ENCODE measurements around the gene CACNA1A. TPM values are rescaled to one million over a fixed set of nuclear protein-coding genes. Genes with fewer than 3 reads are reported as not detected.
"Not testable (repeated sequence)": the region's sequence is repeated elsewhere in the genome, so short reads cannot be mapped to it uniquely, and the experiment has no call there.

The CACNA1A gene
- total RNA-seq, 1 experiment from 2014 or later, result not detected

GRCh38 chr19:13428352-13428751 is 77.9 kb downstream of the CACNA1A start:
- no peak overlapping the region for H3K4me3 ChIP-seq (ENCODE audit: low read length)
- H3K9me3 ChIP-seq (ENCODE audit: low read length), result no peaks in the 10 kb centered on the region
- H3K4me2 ChIP-seq (ENCODE audit: low read depth, low read length, poor library complexity, severe bottlenecking), result no peak overlapping the region
- H3K27me3 ChIP-seq (ENCODE audit: low read length), result no peaks in the 10 kb centered on the region
- H3K4me1 ChIP-seq (ENCODE audit: low read length), result no peaks in the 10 kb centered on the region
- H3K79me2 ChIP-seq (ENCODE audit: low read length), result no peaks in the 10 kb centered on the region
- peak; percentile 67 for DNase-seq
- no peak overlapping the region for H3K9ac ChIP-seq (ENCODE audit: low read length)
- H2AFZ ChIP-seq (ENCODE audit: low read length), result no peak overlapping the region
- no peak overlapping the region for H3K27ac ChIP-seq (ENCODE audit: low read length)
- H4K20me1 ChIP-seq (ENCODE audit: insufficient read depth, low read depth, low read length), result no peaks in the 10 kb centered on the region
- no peaks in the 10 kb centered on the region for H3K9me2 ChIP-seq (replicated peaks; ENCODE audit: insufficient read depth, low read length)
- H3K36me3 ChIP-seq (ENCODE audit: insufficient read depth, low read length), result no peaks in the 10 kb centered on the region

GRCh38 chr19:13427273-13428051 is 78.8 kb downstream of the CACNA1A start:
- Histone ChIP-seq H3K9me2 (replicated peaks; ENCODE audit: insufficient read depth, low read length) (no peaks in the 10 kb centered on the region), H3K27me3 (ENCODE audit: low read length) (no peaks in the 10 kb centered on the region; the same call in 1 of the 2 replicates), H3K9ac (ENCODE audit: low read length) (no peak overlapping the region), H2AFZ (ENCODE audit: low read length) (no peak overlapping the region), H3K4me2 (ENCODE audit: low read depth, low read length, poor library complexity, severe bottlenecking) (no peak overlapping the region), H3K9me3 (ENCODE audit: low read length) (no peaks in the 10 kb centered on the region), H3K79me2 (ENCODE audit: low read length) (no peaks in the 10 kb centered on the region), H3K36me3 (ENCODE audit: insufficient read depth, low read length) (no peaks in the 10 kb centered on the region), H3K4me1 (ENCODE audit: low read length) (no peaks in the 10 kb centered on the region), H3K4me3 (ENCODE audit: low read length) (no peak overlapping the region), H4K20me1 (ENCODE audit: insufficient read depth, low read depth, low read length) (no peaks in the 10 kb centered on the region), H3K27ac (ENCODE audit: low read length) (no peak overlapping the region)
- DNase-seq, result no peak

GRCh38 chr19:13425875-13426274 is 80.4 kb downstream of the CACNA1A start:
- not testable (repeated sequence) for H3K4me2 ChIP-seq (ENCODE audit: low read depth, low read length, poor library complexity, severe bottlenecking); H3K4me3 ChIP-seq (ENCODE audit: low read length); H3K79me2 ChIP-seq (ENCODE audit: low read length); H3K4me1 ChIP-seq (ENCODE audit: low read length); H4K20me1 ChIP-seq (ENCODE audit: insufficient read depth, low read depth, low read length); H3K27ac ChIP-seq (ENCODE audit: low read length); DNase-seq; H3K9me3 ChIP-seq (ENCODE audit: low read length); H3K9ac ChIP-seq (ENCODE audit: low read length); H3K9me2 ChIP-seq (replicated peaks; ENCODE audit: insufficient read depth, low read length); H3K36me3 ChIP-seq (ENCODE audit: insufficient read depth, low read length); H2AFZ ChIP-seq (ENCODE audit: low read length); H3K27me3 ChIP-seq (ENCODE audit: low read length)

- DNase-seq, result no peak
- Histone ChIP-seq H3K27me3 (ENCODE audit: low read length) (no peaks in the 10 kb centered on the region; the same call in 1 of the 2 replicates), H3K36me3 (ENCODE audit: insufficient read depth, low read length) (no peaks in the 10 kb centered on the region), H4K20me1 (ENCODE audit: insufficient read depth, low read depth, low read length) (no peaks in the 10 kb centered on the region), H3K9me2 (replicated peaks; ENCODE audit: insufficient read depth, low read length) (no peaks in the 10 kb centered on the region), H3K9ac (ENCODE audit: low read length) (no peak overlapping the region), H3K27ac (ENCODE audit: low read length) (no peak overlapping the region), H3K4me1 (ENCODE audit: low read length) (no peaks in the 10 kb centered on the region), H3K9me3 (ENCODE audit: low read length) (no peaks in the 10 kb centered on the region), H3K4me2 (ENCODE audit: low read depth, low read length, poor library complexity, severe bottlenecking) (no peak overlapping the region), H2AFZ (ENCODE audit: low read length) (no peak overlapping the region), H3K4me3 (ENCODE audit: low read length) (no peak overlapping the region), H3K79me2 (ENCODE audit: low read length) (no peaks in the 10 kb centered on the region)
Measured at GRCh38 chr19:13425151-13425550, 81.1 kb downstream of the CACNA1A start.

- peaks cover 16% of the 10 kb centered on the region for H3K4me1 ChIP-seq (ENCODE audit: low read length)
- no peak overlapping the region for H3K9ac ChIP-seq (ENCODE audit: low read length)
- DNase-seq, result no peak
- no peak overlapping the region for H3K4me3 ChIP-seq (ENCODE audit: low read length)
- H3K27ac ChIP-seq (ENCODE audit: low read length), result no peak overlapping the region
- H2AFZ ChIP-seq (ENCODE audit: low read length), result no peak overlapping the region
- no peaks in the 10 kb centered on the region for H3K9me2 ChIP-seq (replicated peaks; ENCODE audit: insufficient read depth, low read length)
- H3K4me2 ChIP-seq (ENCODE audit: low read depth, low read length, poor library complexity, severe bottlenecking), result no peak overlapping the region
- H3K36me3 ChIP-seq (ENCODE audit: insufficient read depth, low read length), result no peaks in the 10 kb centered on the region
- H3K9me3 ChIP-seq (ENCODE audit: low read length), result no peaks in the 10 kb centered on the region
- H3K79me2 ChIP-seq (ENCODE audit: low read length), result no peaks in the 10 kb centered on the region
- no peaks in the 10 kb centered on the region; the same call in 1 of the 2 replicates for H3K27me3 ChIP-seq (ENCODE audit: low read length)
- H4K20me1 ChIP-seq (ENCODE audit: insufficient read depth, low read depth, low read length), result no peaks in the 10 kb centered on the region
Measured at GRCh38 chr19:13420780-13421179, 85.5 kb downstream of the CACNA1A start.

- peak; percentile 63 for DNase-seq
- Histone ChIP-seq H4K20me1 (ENCODE audit: insufficient read depth, low read depth, low read length) (no peaks in the 10 kb centered on the region), H3K4me1 (ENCODE audit: low read length) (peaks cover 16% of the 10 kb centered on the region), H3K27me3 (ENCODE audit: low read length) (no peaks in the 10 kb centered on the region), H3K79me2 (ENCODE audit: low read length) (no peaks in the 10 kb centered on the region), H3K9me3 (ENCODE audit: low read length) (no peaks in the 10 kb centered on the region), H3K9me2 (replicated peaks; ENCODE audit: insufficient read depth, low read length) (no peaks in the 10 kb centered on the region), H2AFZ (ENCODE audit: low read length) (no peak overlapping the region), H3K4me3 (ENCODE audit: low read length) (no peak overlapping the region), H3K27ac (ENCODE audit: low read length) (no peak overlapping the region), H3K9ac (ENCODE audit: low read length) (no peak overlapping the region), H3K36me3 (ENCODE audit: insufficient read depth, low read length) (no peaks in the 10 kb centered on the region), H3K4me2 (ENCODE audit: low read depth, low read length, poor library complexity, severe bottlenecking) (peak overlapping the region; percentile 36)
Measured at GRCh38 chr19:13417054-13417453, 89.2 kb downstream of the CACNA1A start.

- Histone ChIP-seq H3K4me3 (ENCODE audit: low read length) (no peak overlapping the region), H3K4me1 (ENCODE audit: low read length) (peaks cover 3% of the 10 kb centered on the region), H3K9me2 (replicated peaks; ENCODE audit: insufficient read depth, low read length) (no peaks in the 10 kb centered on the region), H4K20me1 (ENCODE audit: insufficient read depth, low read depth, low read length) (no peaks in the 10 kb centered on the region), H3K9me3 (ENCODE audit: low read length) (no peaks in the 10 kb centered on the region), H3K9ac (ENCODE audit: low read length) (no peak overlapping the region), H3K27ac (ENCODE audit: low read length) (no peak overlapping the region), H2AFZ (ENCODE audit: low read length) (no peak overlapping the region), H3K4me2 (ENCODE audit: low read depth, low read length, poor library complexity, severe bottlenecking) (no peak overlapping the region), H3K79me2 (ENCODE audit: low read length) (no peaks in the 10 kb centered on the region), H3K36me3 (ENCODE audit: insufficient read depth, low read length) (no peaks in the 10 kb centered on the region), H3K27me3 (ENCODE audit: low read length) (no peaks in the 10 kb centered on the region)
- DNase-seq, result no peak
Measured at GRCh38 chr19:13411899-13412298, 94.4 kb downstream of the CACNA1A start.

GRCh38 chr19:13410946-13411345 is 95.3 kb downstream of the CACNA1A start:
- H3K36me3 ChIP-seq (ENCODE audit: insufficient read depth, low read length), result no peaks in the 10 kb centered on the region
- no peaks in the 10 kb centered on the region for H4K20me1 ChIP-seq (ENCODE audit: insufficient read depth, low read depth, low read length)

More at GRCh38 chr19:13410946-13411345, 95.3 kb downstream of the CACNA1A start:
- Histone ChIP-seq H3K9me2 (replicated peaks; ENCODE audit: insufficient read depth, low read length) (no peaks in the 10 kb centered on the region), H3K9me3 (ENCODE audit: low read length) (no peaks in the 10 kb centered on the region), H3K27ac (ENCODE audit: low read length) (no peak overlapping the region), H3K79me2 (ENCODE audit: low read length) (no peaks in the 10 kb centered on the region), H3K4me1 (ENCODE audit: low read length) (no peaks in the 10 kb centered on the region), H3K27me3 (ENCODE audit: low read length) (no peaks in the 10 kb centered on the region), H3K4me2 (ENCODE audit: low read depth, low read length, poor library complexity, severe bottlenecking) (no peak overlapping the region), H3K9ac (ENCODE audit: low read length) (no peak overlapping the region), H3K4me3 (ENCODE audit: low read length) (no peak overlapping the region), H2AFZ (ENCODE audit: low read length) (no peak overlapping the region)
- no peak for DNase-seq
